ENCODE measurements around the gene ANXA11. TPM values are rescaled to one million over a fixed set of nuclear protein-coding genes. Genes with fewer than 3 reads are reported as not detected.

ANXA11 gene
- total and polyA plus RNA-seq, 9 of the 15 experiments (the other 6 are each of a cell fraction or from before 2014, with no cell fraction given) = 43.6 to 212 (median 109) TPM

DNA sequence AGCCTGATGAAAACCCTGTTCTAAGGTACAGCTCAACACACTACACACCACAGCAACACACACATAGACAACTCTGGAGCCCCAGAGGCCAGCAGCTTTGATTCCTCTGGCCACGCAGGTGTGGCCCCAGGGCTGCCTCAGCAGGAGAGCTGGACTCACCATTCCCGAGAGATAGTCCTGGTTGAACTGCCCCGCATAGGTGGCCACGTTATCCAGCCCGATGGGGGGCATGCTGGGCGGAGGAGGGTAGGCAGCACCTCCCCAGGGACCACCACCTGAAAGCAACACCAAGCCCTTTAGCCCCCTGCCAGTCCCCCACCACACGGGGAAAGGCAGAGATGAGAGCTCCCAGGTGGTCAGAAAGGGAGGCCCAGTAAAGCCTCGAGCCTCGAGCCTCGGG lies 34.7 kb downstream of the ANXA11 start:
- H3K4me2 ChIP-seq (ENCODE audit: insufficient read depth, low read length) = no peak overlapping the region
- H3K27ac ChIP-seq (ENCODE audit: extremely low read depth, low read depth, low read length) = no peak overlapping the region
- FAIRE-seq (no peak), DNase-seq (ENCODE audit: extremely low read depth in 1 of 4, low spot score in 3 of 4) (no peak), ATAC-seq (no peak)
- no TSS peak for BruUV-seq (replicated peaks)
- ChIA-PET CTCF (ENCODE audit: low intra/inter-chr PET ratio) (no interaction called here), POLR2A (interaction anchor here (2.0 kb wide), 1 partner anchor 33 kb away, joined by 5 read pairs; no protein-coding TSS in a partner anchor)
- H3K4me1 ChIP-seq (replicated peaks in 1 of 2; ENCODE audit: control insufficient read depth in 2 of 2, insufficient read depth in 2 of 2, low read length in 2 of 2) = peaks cover 0 to 9% of the 10 kb centered on the region in 2 experiments; a peak in 1 of 5 replicates
- no peak for TF ChIP-seq HEY1 (CRISPR knock-in tag; IDR thresholded peaks at IDR 0.05; ENCODE audit: borderline replicate concordance)
- TF ChIP-seq ZC3H4 (CRISPR knock-in tag; IDR thresholded peaks at IDR 0.05; ENCODE audit: borderline replicate concordance) = 0 out of 2 replicates have a peak, but pooled peaks have one; percentile 32
- peaks cover 4% of the 10 kb centered on the region; the same call in 1 of the 2 replicates for H4K20me1 ChIP-seq (replicated peaks; ENCODE audit: control insufficient read depth, insufficient read depth, low read length)
- 92% methylated on average over 6 of the region's 10 CpGs for WGBS (ENCODE audit: insufficient coverage, low coverage, missing lambda C conversion rate)
- peaks cover 71% of the 10 kb centered on the region; the same call in 2 of the 3 replicates for H3K36me3 ChIP-seq (ENCODE audit: control insufficient read depth, insufficient read depth, low read length)
- H3K9me1 ChIP-seq (ENCODE audit: control insufficient read depth, insufficient read depth, low read length) = peaks cover 8% of the 10 kb centered on the region
- intact Hi-C loops (cut with micrococcal nuclease) (no loop called here), in situ Hi-C loops (cut with MboI) (no loop called here)
- no peaks in the 10 kb centered on the region for H3K9me3 ChIP-seq (replicated peaks; ENCODE audit: control insufficient read depth, insufficient read depth, low read depth, low read length)
- H3K79me2 ChIP-seq (ENCODE audit: control insufficient read depth, insufficient read depth, low read length) = peaks cover 10% of the 10 kb centered on the region; the same call in 1 of the 3 replicates
- no peaks in the 10 kb centered on the region for H3K27me3 ChIP-seq (ENCODE audit: control insufficient read depth in 2 of 2, insufficient read depth in 2 of 2, low read length in 2 of 2)
- H3K9ac ChIP-seq (ENCODE audit: insufficient read depth in 1 of 2, low read depth in 2 of 2, low read length in 2 of 2) = 0 out of 4 replicates have a peak overlapping the region, but pooled peaks of 1 of the 2 experiments have one; percentile 37
- no peak overlapping the region for H2AFZ ChIP-seq (ENCODE audit: low read depth, low read length)
- no peak overlapping the region for H3K4me3 ChIP-seq

GRCh38 chr10:80170026-80170425 lies 35.3 kb downstream of the ANXA11 start:
- Histone ChIP-seq H3K9ac (ENCODE audit: insufficient read depth in 1 of 2, low read depth in 2 of 2, low read length in 2 of 2) (no peak overlapping the region), H3K4me1 (replicated peaks in 1 of 2; ENCODE audit: control insufficient read depth in 2 of 2, insufficient read depth in 2 of 2, low read length in 2 of 2) (peaks cover 0 to 13% of the 10 kb centered on the region in 2 experiments; a peak in 2 of 5 replicates), H3K4me3 (no peak overlapping the region), H3K27ac (ENCODE audit: extremely low read depth, low read depth, low read length) (no peak overlapping the region), H3K27me3 (ENCODE audit: control insufficient read depth in 2 of 2, insufficient read depth in 2 of 2, low read length in 2 of 2) (no peaks in the 10 kb centered on the region), H2AFZ (ENCODE audit: low read depth, low read length) (no peak overlapping the region), H3K79me2 (ENCODE audit: control insufficient read depth, insufficient read depth, low read length) (peaks cover 8% of the 10 kb centered on the region; the same call in 1 of the 3 replicates), H3K36me3 (ENCODE audit: control insufficient read depth, insufficient read depth, low read length) (peaks cover 75% of the 10 kb centered on the region; the same call in 2 of the 3 replicates), H3K9me3 (replicated peaks; ENCODE audit: control insufficient read depth, insufficient read depth, low read depth, low read length) (no peaks in the 10 kb centered on the region), H3K4me2 (ENCODE audit: insufficient read depth, low read length) (no peak overlapping the region), H3K9me1 (ENCODE audit: control insufficient read depth, insufficient read depth, low read length) (peaks cover 6% of the 10 kb centered on the region), H4K20me1 (replicated peaks; ENCODE audit: control insufficient read depth, insufficient read depth, low read length) (peaks cover 10% of the 10 kb centered on the region; the same call in 1 of the 2 replicates)
- ATAC-seq (no peak), FAIRE-seq (peak; percentile 64), DNase-seq (ENCODE audit: extremely low read depth in 1 of 4, low spot score in 3 of 4) (no peak)
- WGBS (ENCODE audit: insufficient coverage, low coverage, missing lambda C conversion rate) = 55% methylated on average over 4 of the region's 4 CpGs
- intact Hi-C loops (cut with micrococcal nuclease) = no loop called here
- POLR2A ChIA-PET = interaction anchor here (0.6 kb wide), 1 partner anchor 9 kb away, joined by 3 read pairs; no protein-coding TSS in a partner anchor
- CTCF ChIA-PET (ENCODE audit: low intra/inter-chr PET ratio) = interaction anchor here (0.8 kb wide), 1 partner anchor 42 kb away, joined by 4 read pairs; no protein-coding TSS in a partner anchor
- no TSS peak for BruUV-seq (replicated peaks)
- in situ Hi-C loops (cut with MboI) = no loop called here
- TF ChIP-seq ZNF212 (CRISPR knock-in tag; IDR thresholded peaks at IDR 0.05) (no peak), ZZZ3 (IDR thresholded peaks at IDR 0.05) (no peak), TAF1 (IDR thresholded peaks at IDR 0.05; ENCODE audit: control insufficient read depth, extremely low read depth, insufficient read depth, low read length, severe bottlenecking) (no peak), JUNB (CRISPR knock-in tag; conservative IDR thresholded peaks at IDR 0.05) (no peak), TARDBP (IDR thresholded peaks at IDR 0.05) (no peak), ZNF740 (CRISPR knock-in tag; IDR thresholded peaks at IDR 0.05) (no peak), ZNF740 (tag; IDR thresholded peaks at IDR 0.05) (no peak), ZNF780A (CRISPR knock-in tag; IDR thresholded peaks at IDR 0.05) (no peak)
- TF ChIP-seq, protein P1, sequence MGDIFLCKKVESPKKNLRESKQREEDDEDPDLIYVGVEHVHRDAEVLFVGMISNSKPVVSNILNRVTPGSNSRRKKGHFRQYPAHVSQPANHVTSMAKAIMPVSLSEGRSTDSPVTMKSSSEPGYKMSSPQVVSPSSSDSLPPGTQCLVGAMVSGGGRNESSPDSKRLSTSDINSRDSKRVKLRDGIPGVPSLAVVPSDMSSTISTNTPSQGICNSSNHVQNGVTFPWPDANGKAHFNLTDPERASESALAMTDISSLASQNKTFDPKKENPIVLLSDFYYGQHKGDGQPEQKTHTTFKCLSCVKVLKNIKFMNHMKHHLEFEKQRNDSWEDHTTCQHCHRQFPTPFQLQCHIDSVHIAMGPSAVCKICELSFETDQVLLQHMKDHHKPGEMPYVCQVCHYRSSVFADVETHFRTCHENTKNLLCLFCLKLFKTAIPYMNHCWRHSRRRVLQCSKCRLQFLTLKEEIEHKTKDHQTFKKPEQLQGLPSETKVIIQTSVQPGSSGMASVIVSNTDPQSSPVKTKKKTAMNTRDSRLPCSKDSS (IDR thresholded peaks at IDR 0.05; ENCODE audit: low read depth, partially characterized antibody) = no peak
- TF ChIP-seq, protein P2, sequence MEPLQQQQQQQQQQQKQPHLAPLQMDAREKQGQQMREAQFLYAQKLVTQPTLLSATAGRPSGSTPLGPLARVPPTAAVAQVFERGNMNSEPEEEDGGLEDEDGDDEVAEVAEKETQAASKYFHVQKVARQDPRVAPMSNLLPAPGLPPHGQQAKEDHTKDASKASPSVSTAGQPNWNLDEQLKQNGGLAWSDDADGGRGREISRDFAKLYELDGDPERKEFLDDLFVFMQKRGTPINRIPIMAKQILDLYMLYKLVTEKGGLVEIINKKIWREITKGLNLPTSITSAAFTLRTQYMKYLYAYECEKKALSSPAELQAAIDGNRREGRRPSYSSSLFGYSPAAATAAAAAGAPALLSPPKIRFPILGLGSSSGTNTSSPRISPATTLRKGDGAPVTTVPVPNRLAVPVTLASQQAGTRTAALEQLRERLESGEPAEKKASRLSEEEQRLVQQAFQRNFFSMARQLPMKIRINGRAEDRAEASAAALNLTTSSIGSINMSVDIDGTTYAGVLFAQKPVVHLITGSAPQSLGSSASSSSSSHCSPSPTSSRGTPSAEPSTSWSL (CRISPR knock-in tag; IDR thresholded peaks at IDR 0.05; ENCODE audit: borderline replicate concordance) = no peak

All from K562 (cell line).